OCI-LY7 (cell line): ENCODE data around the gene WNT9B. TPM values are rescaled to one million over a fixed set of nuclear protein-coding genes. Genes with fewer than 3 reads are reported as not detected.
"Not testable (repeated sequence)": the region's sequence is repeated elsewhere in the genome, so short reads cannot be mapped to it uniquely, and the experiment has no call there.

Experiments
- BruUV-seq: library from RNA; stranded (reverse); fragments of 400-500 nt; replicated peaks from 2 replicates; lab custom pipeline; 2021; lab: Mats Ljungman, UMichigan
- CTCF ChIA-PET: fragments of 300-600 bp; sonication (Branson Sonifier 250); formaldehyde crosslinking; loops from one replicate; lab custom pipeline; 2022; ENCODE audit warnings: antibody characterized with exemption; ENCODE audit not compliant: unreplicated experiment; lab: Charles Lee
- POLR2A ChIA-PET: fragments of 300-600 bp; sonication (Branson Sonifier 250); formaldehyde crosslinking; loops from one replicate; lab custom pipeline; 2022; ENCODE audit warnings: antibody characterized with exemption; lab: Charles Lee
- DNase-seq: peaks from one replicate; pipeline ENCODE4 v3.0.0-alpha.2; 2015; ENCODE audit warnings: low spot score
- H2AFZ ChIP-seq: fragments of 200-600 bp; sonication (generic), shearing (Covaris generic); 2 replicates; pipeline ENCODE4 v1.6.1; 2014; ENCODE audit warnings: mild to moderate bottlenecking, antibody characterized with exemption, low read length, moderate library complexity
- H3K27ac ChIP-seq: fragments of 200-600 bp; sonication (generic); 2 replicates; pipeline ENCODE4 v1.5.1; 2014; ENCODE audit warnings: mixed run types, low read depth, mild to moderate bottlenecking, moderate library complexity, low read length, inconsistent platforms; ENCODE audit not compliant: poor library complexity, severe bottlenecking
- H3K36me3 ChIP-seq: fragments of 200-600 bp; sonication (generic); 2 replicates; pipeline ENCODE4 v1.6.1; 2014; ENCODE audit warnings: mild to moderate bottlenecking, antibody characterized with exemption, low read length, moderate library complexity, mixed read lengths; ENCODE audit not compliant: insufficient read depth
- H3K4me1 ChIP-seq: fragments of 200-600 bp; sonication (generic); 2 replicates; pipeline ENCODE4 v1.5.1; 2014; ENCODE audit warnings: mild to moderate bottlenecking, low read length; ENCODE audit not compliant: insufficient read depth, poor library complexity, severe bottlenecking
- H3K4me2 ChIP-seq: fragments of 200-600 bp; sonication (generic); 2 replicates; pipeline ENCODE4 v1.6.1; 2014; ENCODE audit warnings: mild to moderate bottlenecking, low read length
- H3K4me3 ChIP-seq: fragments of 200-600 bp; sonication (generic); 2 replicates; pipeline ENCODE4 v1.5.1; 2014; ENCODE audit warnings: mild to moderate bottlenecking, low read depth, low read length; ENCODE audit not compliant: poor library complexity, severe bottlenecking
- H3K79me2 ChIP-seq: fragments of 200-600 bp; sonication (generic); 2 replicates; pipeline ENCODE4 v1.6.1; 2016; ENCODE audit warnings: low read depth, mild to moderate bottlenecking, low read length, moderate library complexity, mixed read lengths; ENCODE audit not compliant: insufficient read depth
- H3K9me2 ChIP-seq: fragments of 200-600 bp; sonication (generic); 2 replicates; pipeline ENCODE4 v1.6.1; 2016; ENCODE audit warnings: mild to moderate bottlenecking, low read length, mixed read lengths; ENCODE audit not compliant: insufficient read depth
- H3K9me3 ChIP-seq: fragments of 200-600 bp; sonication (generic); 2 replicates; pipeline ENCODE4 v1.6.1; 2014; ENCODE audit warnings: mild to moderate bottlenecking, mixed run types, low read length, mixed read lengths
- H4K20me1 ChIP-seq: fragments of 200-600 bp; sonication (generic); 2 replicates; pipeline ENCODE4 v1.6.1; 2014; ENCODE audit warnings: mild to moderate bottlenecking, antibody characterized with exemption, low read length, moderate library complexity, mixed read lengths; ENCODE audit not compliant: insufficient read depth
- EZH2phosphoT487 ChIP-seq: fragments of 200-600 bp; sonication (generic); IDR thresholded peaks from 2 replicates; pipeline ENCODE4 v1.6.1; 2018; ENCODE audit warnings: low read depth, borderline replicate concordance, mild to moderate bottlenecking, mixed run types, antibody characterized with exemption, low read length, moderate library complexity, mixed read lengths
- intact Hi-C: fragments of 100-400 bp; cut with micrococcal nuclease; formaldehyde crosslinking; loops from one replicate; pipeline ENCODE4 v1.10.0; 2022; ENCODE audit not compliant: unreplicated experiment
- total RNA-seq, 2 experiments: library from RNA; depleted of rRNA in 1 of 2; stranded (reverse); fragments of >200 nt in 1 of 2; shearing (Covaris generic) in 1 of 2; gene quantifications; 2 replicates each; pipeline ENCODE4 v1.2.3, GENCODE V29; 2014 to 2022
- TF ChIP-seq, protein P1 (sequence below): fragments of 200-600 bp; sonication (generic); conservative IDR thresholded peaks from 2 replicates; pipeline ENCODE4 v1.5.1; 2014; ENCODE audit warnings: mild to moderate bottlenecking, antibody characterized with exemption, low read length, moderate library complexity, mixed read lengths

Gene WNT9B
- total RNA-seq, 2 experiments from 2014 or later = not detected

DNA sequence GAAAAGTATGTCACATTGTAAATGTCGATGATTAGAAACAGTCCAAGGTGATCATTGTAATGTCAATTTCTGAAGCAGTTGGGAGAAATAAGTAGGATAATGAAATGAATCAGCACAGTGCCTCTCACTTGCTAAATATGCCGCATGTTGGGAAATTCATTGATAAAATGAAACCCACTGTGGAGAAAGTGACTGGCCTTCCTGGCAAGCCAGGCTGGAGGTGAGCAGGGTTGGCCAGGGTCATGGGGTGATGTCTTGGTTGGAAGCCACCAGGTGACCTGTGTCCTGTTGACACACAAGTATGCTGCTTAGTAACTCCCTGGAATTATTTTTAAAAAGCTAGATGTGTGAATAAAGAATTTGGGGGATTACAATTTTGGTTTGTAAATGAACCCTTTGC, 14.9 kb upstream of the WNT9B start:
- Histone ChIP-seq H3K9me3 (no peaks in the 10 kb centered on the region), H3K4me1 (peaks cover 4% of the 10 kb centered on the region), H3K4me2 (no peak overlapping the region), H3K27ac (no peak overlapping the region), H3K79me2 (no peaks in the 10 kb centered on the region), H3K36me3 (no peaks in the 10 kb centered on the region), H4K20me1 (no peaks in the 10 kb centered on the region), H3K4me3 (no peak overlapping the region), H3K9me2 (no peaks in the 10 kb centered on the region), H2AFZ (no peak overlapping the region)
- TF ChIP-seq EZH2phosphoT487 = no peak
- TF ChIP-seq, protein P1, sequence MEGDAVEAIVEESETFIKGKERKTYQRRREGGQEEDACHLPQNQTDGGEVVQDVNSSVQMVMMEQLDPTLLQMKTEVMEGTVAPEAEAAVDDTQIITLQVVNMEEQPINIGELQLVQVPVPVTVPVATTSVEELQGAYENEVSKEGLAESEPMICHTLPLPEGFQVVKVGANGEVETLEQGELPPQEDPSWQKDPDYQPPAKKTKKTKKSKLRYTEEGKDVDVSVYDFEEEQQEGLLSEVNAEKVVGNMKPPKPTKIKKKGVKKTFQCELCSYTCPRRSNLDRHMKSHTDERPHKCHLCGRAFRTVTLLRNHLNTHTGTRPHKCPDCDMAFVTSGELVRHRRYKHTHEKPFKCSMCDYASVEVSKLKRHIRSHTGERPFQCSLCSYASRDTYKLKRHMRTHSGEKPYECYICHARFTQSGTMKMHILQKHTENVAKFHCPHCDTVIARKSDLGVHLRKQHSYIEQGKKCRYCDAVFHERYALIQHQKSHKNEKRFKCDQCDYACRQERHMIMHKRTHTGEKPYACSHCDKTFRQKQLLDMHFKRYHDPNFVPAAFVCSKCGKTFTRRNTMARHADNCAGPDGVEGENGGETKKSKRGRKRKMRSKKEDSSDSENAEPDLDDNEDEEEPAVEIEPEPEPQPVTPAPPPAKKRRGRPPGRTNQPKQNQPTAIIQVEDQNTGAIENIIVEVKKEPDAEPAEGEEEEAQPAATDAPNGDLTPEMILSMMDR = no peak
- intact Hi-C loops = no loop called here
- ChIA-PET POLR2A (no interaction called here), CTCF (no interaction called here)
- no TSS peak for BruUV-seq
- DNase-seq = no peak

DNA sequence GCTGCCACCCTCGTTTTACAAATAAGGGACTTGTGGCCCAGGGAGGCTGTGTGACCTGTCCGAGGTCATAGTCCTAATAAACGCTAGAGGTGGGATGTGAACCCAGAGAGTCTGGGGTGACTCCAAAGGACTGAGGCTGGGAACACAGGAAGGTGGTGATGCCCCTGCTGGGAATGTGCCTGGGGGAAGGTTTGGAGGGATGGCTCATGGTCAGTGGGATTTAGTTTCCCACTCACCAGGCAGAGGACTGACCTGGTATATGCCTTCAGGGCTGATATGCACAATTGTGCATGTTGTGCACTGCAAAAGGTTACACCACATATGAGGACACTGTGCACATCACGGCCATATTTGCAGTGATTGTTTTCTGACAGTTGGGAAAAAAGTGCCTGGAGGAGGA, 13.9 kb upstream of the WNT9B start:
- no peak overlapping the region for H3K4me2 ChIP-seq
- H3K4me3 ChIP-seq = no peak overlapping the region
- no TSS peak for BruUV-seq
- no peaks in the 10 kb centered on the region for H3K36me3 ChIP-seq
- ChIA-PET CTCF (no interaction called here), POLR2A (no interaction called here)
- peaks cover 4% of the 10 kb centered on the region for H3K4me1 ChIP-seq
- no peak overlapping the region for H2AFZ ChIP-seq
- no peaks in the 10 kb centered on the region for H4K20me1 ChIP-seq
- peaks cover 3% of the 10 kb centered on the region for H3K9me3 ChIP-seq
- no peaks in the 10 kb centered on the region for H3K9me2 ChIP-seq
- no peak overlapping the region for H3K27ac ChIP-seq
- no peak for DNase-seq
- intact Hi-C loops = no loop called here
- TF ChIP-seq EZH2phosphoT487 = no peak
- TF ChIP-seq, protein P1 = no peak
- no peaks in the 10 kb centered on the region for H3K79me2 ChIP-seq

DNA sequence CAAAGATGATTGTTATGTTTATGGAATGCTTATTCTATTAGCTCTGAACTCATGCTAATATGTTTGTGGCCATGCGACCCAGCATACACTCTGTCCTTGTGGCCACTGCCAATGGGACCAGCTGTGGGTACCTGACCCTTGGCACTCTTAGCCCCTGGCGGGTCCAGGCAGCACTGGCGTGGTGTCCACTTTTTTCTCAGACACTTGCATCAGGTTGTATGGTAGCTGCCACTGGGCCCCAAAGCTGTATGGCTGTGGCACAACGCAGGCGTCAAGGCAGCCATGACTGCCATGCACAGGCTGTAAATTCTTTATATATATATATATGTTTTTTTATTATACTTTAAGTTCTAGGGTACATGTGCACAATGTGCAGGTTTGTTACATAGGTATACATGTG, 12.2 kb upstream of the WNT9B start:
- Histone ChIP-seq H2AFZ (no peak overlapping the region), H3K27ac (no peak overlapping the region), H3K79me2 (no peaks in the 10 kb centered on the region), H3K36me3 (no peaks in the 10 kb centered on the region), H3K4me2 (no peak overlapping the region), H3K9me2 (no peaks in the 10 kb centered on the region), H3K4me1 (peaks cover 6% of the 10 kb centered on the region), H3K9me3 (peaks cover 10% of the 10 kb centered on the region), H3K4me3 (no peak overlapping the region), H4K20me1 (no peaks in the 10 kb centered on the region)
- no peak for DNase-seq
- ChIA-PET POLR2A (no interaction called here), CTCF (no interaction called here)
- BruUV-seq = no TSS peak
- TF ChIP-seq EZH2phosphoT487 = no peak
- TF ChIP-seq, protein P1 = no peak
- intact Hi-C loops = no loop called here

DNA sequence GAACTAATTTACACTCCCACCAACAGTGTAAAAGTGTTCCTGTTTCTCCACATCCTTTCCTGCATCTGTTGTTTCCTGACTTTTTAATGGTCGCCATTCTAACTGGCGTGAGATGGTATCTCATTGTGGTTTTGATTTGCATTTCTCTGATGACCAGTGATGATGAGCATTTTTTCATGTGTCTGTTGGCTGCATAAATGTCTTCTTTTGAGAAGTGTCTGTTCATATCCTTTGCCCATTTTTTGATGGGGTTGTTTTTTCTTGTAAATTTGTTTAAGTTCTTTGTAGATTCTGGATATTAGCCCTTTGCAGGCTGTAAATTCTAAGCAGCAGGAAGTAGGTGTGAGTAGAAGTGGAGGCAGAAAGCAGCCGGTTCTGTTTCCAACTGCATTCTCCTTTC, 10.8 kb upstream of the WNT9B start:
- H3K4me2 ChIP-seq, POLR2A ChIA-PET, intact Hi-C loops, CTCF ChIA-PET, H2AFZ ChIP-seq, DNase-seq, H3K36me3 ChIP-seq, H3K27ac ChIP-seq, H3K4me3 ChIP-seq, BruUV-seq, H3K9me2 ChIP-seq, H4K20me1 ChIP-seq, H3K4me1 ChIP-seq, H3K79me2 ChIP-seq: not testable (repeated sequence)
- H3K9me3 ChIP-seq = peaks cover 10% of the 10 kb centered on the region
